Natural killer cell (primary cell): ENCODE measurements around the gene ADRA2C. TPM values are rescaled to one million over a fixed set of nuclear protein-coding genes. Genes with fewer than 3 reads are reported as not detected.

Source experiments
- ATAC-seq, 3 donors: fragments of 150-1000 bp in 2 of 3; fragments of 200-7000 bp in 1 of 3; cut with Tn5 transposase; 1 replicate in 1 of 3; 2 replicates in 2 of 3; pipeline ENCODE4 v1.10.0; 2021; ENCODE audit warnings: mild to moderate bottlenecking in 2 of 3, moderate library complexity in 2 of 3
- DNase-seq, 2 donors: peaks; one replicate each; pipeline versions ENCODE4 v3.0.0 to v3.0.0-alpha.2; 2013 to 2021; ENCODE audit warnings: mixed read lengths in 1 of 2
- H3K27ac ChIP-seq: one replicate; pipeline ENCODE4 v1.5.1; 2013; ENCODE audit warnings: mild to moderate bottlenecking, low read length
- H3K27me3 ChIP-seq: one replicate; pipeline ENCODE4 v1.6.1; 2013; ENCODE audit warnings: low read length; ENCODE audit not compliant: control insufficient read depth, insufficient read depth
- H3K36me3 ChIP-seq: one replicate; pipeline ENCODE4 v1.6.1; 2013; ENCODE audit warnings: low read length; ENCODE audit not compliant: control insufficient read depth, insufficient read depth
- H3K4me1 ChIP-seq: one replicate; pipeline ENCODE4 v1.6.1; 2013; ENCODE audit warnings: low read length; ENCODE audit not compliant: control insufficient read depth, insufficient read depth
- H3K4me3 ChIP-seq: one replicate; pipeline ENCODE4 v1.5.1; 2013; ENCODE audit warnings: low read length
- H3K9me3 ChIP-seq: one replicate; pipeline ENCODE4 v1.6.1; 2013; ENCODE audit warnings: low read length; ENCODE audit not compliant: control insufficient read depth, insufficient read depth
- H3K27ac Mint-ChIP-seq, 2 donors: one replicate each; pipeline ENCODE4 v1.8.0; 2022; ENCODE audit warnings: mild to moderate bottlenecking in 2 of 2, mixed read lengths in 2 of 2, moderate library complexity in 1 of 2
- H3K27me3 Mint-ChIP-seq, 2 donors: one replicate each; pipeline ENCODE4 v1.8.0; 2022; ENCODE audit warnings: low read depth in 2 of 2, mixed read lengths in 2 of 2
- H3K36me3 Mint-ChIP-seq: one replicate; pipeline ENCODE4 v1.8.0; 2022; ENCODE audit warnings: mixed read lengths
- H3K4me1 Mint-ChIP-seq, 2 donors: one replicate each; pipeline ENCODE4 v1.8.0; 2022; ENCODE audit warnings: mixed read lengths in 2 of 2
- H3K4me3 Mint-ChIP-seq: one replicate; pipeline ENCODE4 v1.8.0; 2022; ENCODE audit warnings: mild to moderate bottlenecking, moderate library complexity, mixed read lengths
- H3K9me3 Mint-ChIP-seq, 2 donors: one replicate each; pipeline ENCODE4 v1.8.0; 2022; ENCODE audit warnings: mixed read lengths in 2 of 2
- CTCF ChIP-seq: fragments of 200-600 bp; IDR thresholded peaks from one replicate; pipeline ENCODE4 v1.8.0; 2022; ENCODE audit warnings: antibody characterized with exemption
- WGBS: methylation state at CpG from one replicate; pipeline ENCODE4 v1.1.7; 2013; ENCODE audit warnings: missing lambda C conversion rate; ENCODE audit not compliant: insufficient coverage; 5-methylcytosine and 5-hydroxymethylcytosine counted together
- intact Hi-C: fragments of 100-400 bp; cut with micrococcal nuclease; formaldehyde crosslinking; loops from one replicate; pipeline ENCODE4 v1.14.2; 2022
- total RNA-seq, 4 donors: library from RNA; stranded (reverse); fragments of 120-200 nt in 1 of 4; gene quantifications; one replicate each; pipeline versions ENCODE4 v1.2.3 to v1.2.4, GENCODE V29; 2013 to 2022

The ADRA2C gene
- total RNA-seq, 3 donors from 2014 or later (not counting 1 experiment from before 2014, with no cell fraction given): not detected

GRCh38 chr4:3789587-3789986 lies 23.4 kb downstream of the ADRA2C start:
- intact Hi-C loops: no loop called here
- Mint-ChIP-seq H3K27ac (no peak overlapping the region), H3K36me3 (peaks cover 2% of the 10 kb centered on the region), H3K4me3 (no peak overlapping the region), H3K4me1 (no peaks in the 10 kb centered on the region), H3K9me3 (no peaks in the 10 kb centered on the region), H3K27me3 (peaks cover 21 to 37% of the 10 kb centered on the region in 2 donors)
- no peaks in the 10 kb centered on the region for H3K27me3 ChIP-seq
- TF ChIP-seq CTCF: no peak
- no peak for ATAC-seq
- no peaks in the 10 kb centered on the region for H3K4me1 ChIP-seq
- H3K36me3 ChIP-seq: no peaks in the 10 kb centered on the region
- H3K9me3 ChIP-seq: no peaks in the 10 kb centered on the region
- H3K27ac ChIP-seq: no peak overlapping the region
- WGBS: 74% methylated on average over 9 of the region's 9 CpGs
- DNase-seq: no peak
- no peak overlapping the region for H3K4me3 ChIP-seq

DNA sequence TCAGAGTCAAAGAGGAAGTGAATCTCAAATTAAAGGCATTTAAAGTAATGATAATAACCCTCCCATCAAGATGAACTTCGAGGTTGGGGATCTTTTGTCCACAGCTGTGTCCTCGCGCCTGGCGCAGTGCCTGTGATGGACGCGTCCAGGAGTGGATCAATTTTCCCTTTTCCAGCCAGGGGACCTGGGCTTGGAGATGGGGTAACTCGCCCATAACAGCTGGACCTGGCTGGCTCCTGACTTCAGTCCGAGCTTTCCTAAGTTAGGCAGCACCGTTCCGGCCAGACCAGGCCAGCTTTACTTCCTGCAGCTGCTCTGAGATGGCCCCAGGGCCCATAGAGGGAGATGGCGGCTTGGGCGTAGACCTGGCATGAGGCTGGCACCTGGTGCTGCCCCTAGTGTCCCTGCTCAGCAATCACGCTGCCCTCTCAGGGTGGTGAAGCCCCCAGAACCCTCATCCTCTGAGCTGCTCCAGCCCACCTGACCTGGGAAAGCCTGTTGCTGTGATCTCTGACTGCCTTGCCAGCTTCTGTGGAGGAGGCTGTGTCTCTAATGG lies 23.9 kb downstream of the ADRA2C start:
- no peaks in the 10 kb centered on the region for H3K4me1 Mint-ChIP-seq
- no peaks in the 10 kb centered on the region for H3K9me3 ChIP-seq
- no peaks in the 10 kb centered on the region for H3K4me1 ChIP-seq
- intact Hi-C loops: no loop called here
- no peaks in the 10 kb centered on the region for H3K27me3 ChIP-seq
- no peaks in the 10 kb centered on the region for H3K36me3 ChIP-seq
- H3K4me3 Mint-ChIP-seq: no peak overlapping the region
- no peak for ATAC-seq
- H3K9me3 Mint-ChIP-seq: peaks cover 2 to 3% of the 10 kb centered on the region in 2 donors
- H3K36me3 Mint-ChIP-seq: peaks cover 7% of the 10 kb centered on the region
- H3K27ac Mint-ChIP-seq: no peak overlapping the region
- 85% methylated on average over 13 of the region's 13 CpGs for WGBS
- no peak overlapping the region for H3K27ac ChIP-seq
- no peak overlapping the region for H3K4me3 ChIP-seq
- DNase-seq: no peak
- TF ChIP-seq CTCF: no peak
- H3K27me3 Mint-ChIP-seq: peaks cover 23 to 41% of the 10 kb centered on the region in 2 donors

- ATAC-seq: no peak
- H3K27me3 Mint-ChIP-seq: peaks cover 20 to 47% of the 10 kb centered on the region in 2 donors
- no peaks in the 10 kb centered on the region for H3K4me1 ChIP-seq
- H3K27ac Mint-ChIP-seq: no peak overlapping the region
- no peak overlapping the region for H3K4me3 Mint-ChIP-seq
- peaks cover 5 to 8% of the 10 kb centered on the region in 2 donors for H3K9me3 Mint-ChIP-seq
- H3K4me1 Mint-ChIP-seq: no peaks in the 10 kb centered on the region
- intact Hi-C loops: no loop called here
- no peaks in the 10 kb centered on the region for H3K36me3 ChIP-seq
- no peaks in the 10 kb centered on the region for H3K27me3 ChIP-seq
- no peak overlapping the region for H3K27ac ChIP-seq
- TF ChIP-seq CTCF: no peak
- no peak overlapping the region for H3K4me3 ChIP-seq
- peaks cover 4% of the 10 kb centered on the region for H3K9me3 ChIP-seq
- WGBS: 81% methylated on average over 9 of the region's 9 CpGs
- peaks cover 13% of the 10 kb centered on the region for H3K36me3 Mint-ChIP-seq
- DNase-seq: no peak
These were observed 25.1 kb downstream of the ADRA2C start for GRCh38 chr4:3791256-3791655.
